LNCaP clone FGC (cell line): Measurements from ENCODE around the gene HPCAL1.

Source experiments
- DNase-seq: peaks from one replicate; pipeline ENCODE4 v3.0.0-alpha.2; 2011; ENCODE audit warnings: low read depth
- H3K4me3 ChIP-seq: 2 replicates; pipeline ENCODE4 v1.5.1; 2011; ENCODE audit warnings: mild to moderate bottlenecking, low read depth, low read length, control low read depth
- TF ChIP-seq, protein P1 (sequence below): IDR thresholded peaks from 2 replicates; pipeline ENCODE4 v1.5.1; 2012; ENCODE audit warnings: mild to moderate bottlenecking; ENCODE audit not compliant: control insufficient read depth, insufficient read depth; ENCODE audit errors: extremely low read depth

The HPCAL1 gene

DNA sequence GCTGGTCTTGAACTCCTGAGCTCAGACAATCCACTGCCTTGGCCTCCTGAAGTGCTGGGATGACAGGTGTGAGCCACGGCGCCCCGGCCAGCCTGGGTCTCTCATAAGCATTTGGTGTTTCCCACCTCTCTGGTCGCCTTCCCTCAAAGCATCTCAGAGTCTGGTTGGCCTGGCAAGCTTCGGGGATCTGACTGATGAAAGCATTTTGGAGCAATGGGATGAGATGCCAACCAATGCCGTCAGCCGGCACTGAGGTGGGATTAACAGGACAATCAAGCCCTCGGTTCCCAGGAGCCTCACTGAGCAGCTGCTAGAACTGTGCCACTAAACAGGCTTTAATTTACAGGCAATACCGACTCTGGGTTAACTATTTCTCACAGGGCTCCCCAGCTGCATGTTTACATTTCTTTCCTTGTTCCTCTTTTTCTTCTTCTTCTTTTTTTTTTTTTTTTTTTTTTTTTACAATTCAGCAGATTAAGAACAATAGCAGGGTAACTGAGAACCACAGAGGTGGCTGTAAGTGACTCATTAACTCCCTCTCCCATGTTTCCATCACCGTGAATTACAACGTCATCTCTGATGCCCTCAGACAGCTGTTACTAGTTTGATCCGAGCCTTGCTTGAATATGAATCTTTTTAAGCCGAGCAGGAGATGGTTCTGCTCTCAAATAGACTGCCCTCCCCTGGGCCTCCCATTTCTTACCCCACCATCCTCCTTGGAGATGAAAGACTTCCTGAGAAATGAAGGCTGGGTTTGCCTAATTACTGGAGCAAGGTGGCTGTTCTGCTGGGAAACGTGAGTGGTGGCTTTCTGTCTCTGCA lies 107.5 kb downstream of the HPCAL1 start:
- no peak overlapping the region for H3K4me3 ChIP-seq
- no peak for DNase-seq
- TF ChIP-seq, protein P1, sequence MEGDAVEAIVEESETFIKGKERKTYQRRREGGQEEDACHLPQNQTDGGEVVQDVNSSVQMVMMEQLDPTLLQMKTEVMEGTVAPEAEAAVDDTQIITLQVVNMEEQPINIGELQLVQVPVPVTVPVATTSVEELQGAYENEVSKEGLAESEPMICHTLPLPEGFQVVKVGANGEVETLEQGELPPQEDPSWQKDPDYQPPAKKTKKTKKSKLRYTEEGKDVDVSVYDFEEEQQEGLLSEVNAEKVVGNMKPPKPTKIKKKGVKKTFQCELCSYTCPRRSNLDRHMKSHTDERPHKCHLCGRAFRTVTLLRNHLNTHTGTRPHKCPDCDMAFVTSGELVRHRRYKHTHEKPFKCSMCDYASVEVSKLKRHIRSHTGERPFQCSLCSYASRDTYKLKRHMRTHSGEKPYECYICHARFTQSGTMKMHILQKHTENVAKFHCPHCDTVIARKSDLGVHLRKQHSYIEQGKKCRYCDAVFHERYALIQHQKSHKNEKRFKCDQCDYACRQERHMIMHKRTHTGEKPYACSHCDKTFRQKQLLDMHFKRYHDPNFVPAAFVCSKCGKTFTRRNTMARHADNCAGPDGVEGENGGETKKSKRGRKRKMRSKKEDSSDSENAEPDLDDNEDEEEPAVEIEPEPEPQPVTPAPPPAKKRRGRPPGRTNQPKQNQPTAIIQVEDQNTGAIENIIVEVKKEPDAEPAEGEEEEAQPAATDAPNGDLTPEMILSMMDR: no peak

DNA sequence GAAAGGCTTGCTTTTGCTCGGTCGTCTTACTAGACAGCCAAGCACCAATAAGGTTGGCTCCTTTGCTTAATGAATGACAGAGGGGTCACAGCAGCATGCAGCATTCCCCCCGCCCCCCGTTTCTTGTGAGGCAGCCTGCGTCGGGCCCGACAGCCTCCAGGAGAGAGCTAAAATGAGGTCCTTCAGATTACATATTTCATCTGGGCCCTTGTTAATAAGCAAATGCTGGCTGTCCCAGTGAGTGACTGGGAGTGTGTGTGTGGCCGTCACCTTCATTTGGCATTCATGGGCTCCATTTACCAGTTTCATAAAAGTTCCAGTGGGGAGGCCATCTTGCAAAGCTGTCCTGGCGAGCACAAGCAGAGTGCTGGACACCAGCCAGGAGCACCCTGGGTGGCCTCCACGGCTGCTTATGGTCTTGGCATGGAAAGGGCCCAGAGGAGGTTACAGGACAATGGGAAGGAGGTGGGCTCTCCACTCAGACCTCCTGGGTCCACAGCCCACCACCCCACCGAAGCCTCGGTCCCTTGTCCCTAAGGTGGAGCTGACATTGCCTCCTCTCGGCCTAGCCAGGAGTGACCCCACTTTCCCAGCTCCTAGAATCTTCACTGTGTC lies 108.2 kb downstream of the HPCAL1 start:
- no peak for DNase-seq
- TF ChIP-seq, protein P1: no peak
- H3K4me3 ChIP-seq: no peak overlapping the region

DNA sequence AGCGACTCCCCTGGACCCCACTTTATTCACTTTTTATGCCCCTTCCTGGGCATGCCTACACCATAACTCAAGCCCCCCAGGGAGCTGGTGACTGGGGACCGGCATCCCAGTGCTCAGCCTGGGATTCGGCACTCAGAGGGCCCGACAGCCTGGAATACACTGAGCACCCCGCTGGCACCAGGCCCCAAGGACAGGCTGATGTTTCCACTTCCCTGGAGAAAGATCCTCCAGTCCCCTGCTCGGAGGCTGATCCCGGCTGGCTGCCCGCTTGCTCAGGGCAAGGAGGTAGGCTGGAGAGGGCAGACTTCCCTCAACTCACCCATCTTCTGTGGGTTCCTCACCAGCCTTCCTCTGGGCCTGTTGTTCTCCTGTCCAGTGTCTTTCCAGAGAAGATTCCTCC lies 108.9 kb downstream of the HPCAL1 start:
- TF ChIP-seq, protein P1: no peak
- no peak overlapping the region for H3K4me3 ChIP-seq
- DNase-seq: no peak

DNA sequence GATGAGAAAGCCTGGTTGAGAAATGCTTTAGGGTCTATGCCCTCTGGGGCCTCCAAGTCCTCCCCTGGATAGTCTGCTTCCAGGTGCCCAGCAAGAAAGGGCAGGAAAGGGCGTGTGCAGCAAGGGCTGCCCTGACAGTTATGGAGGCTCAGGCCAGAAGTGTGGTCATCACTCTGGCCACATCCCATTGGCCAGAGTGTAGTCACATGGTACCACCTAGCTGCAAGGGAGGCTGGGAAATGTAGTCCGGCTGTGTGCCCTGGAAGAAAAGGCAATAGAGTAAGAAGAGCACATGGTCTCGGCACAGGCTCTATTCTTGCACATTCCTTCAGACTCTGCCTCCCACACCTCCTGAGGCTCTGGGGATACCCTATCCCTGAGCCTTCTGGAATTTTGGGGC lies 109.7 kb downstream of the HPCAL1 start:
- TF ChIP-seq, protein P1: no peak
- DNase-seq: no peak
- no peak overlapping the region for H3K4me3 ChIP-seq

DNA sequence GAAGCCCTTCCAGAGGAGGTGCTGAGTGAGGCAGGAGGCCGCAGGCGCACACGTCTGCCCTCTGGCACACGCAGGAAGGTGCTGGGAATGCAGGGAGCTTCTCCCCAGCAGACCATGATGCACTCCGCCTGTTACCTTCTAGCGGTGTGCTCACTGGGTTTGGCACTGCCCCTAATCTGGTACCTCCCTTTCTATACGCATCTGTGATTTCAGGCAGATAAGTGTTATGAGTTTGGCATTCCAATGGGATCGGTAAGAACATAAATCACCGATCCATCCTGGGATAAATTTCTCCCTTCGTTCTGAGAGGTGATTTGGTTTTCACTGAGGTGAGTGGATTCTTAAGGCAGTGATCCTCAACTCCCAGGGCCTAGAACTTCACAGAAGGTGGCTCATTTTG lies 110.8 kb downstream of the HPCAL1 start:
- no peak overlapping the region for H3K4me3 ChIP-seq
- no peak for DNase-seq
- TF ChIP-seq, protein P1: no peak

DNA sequence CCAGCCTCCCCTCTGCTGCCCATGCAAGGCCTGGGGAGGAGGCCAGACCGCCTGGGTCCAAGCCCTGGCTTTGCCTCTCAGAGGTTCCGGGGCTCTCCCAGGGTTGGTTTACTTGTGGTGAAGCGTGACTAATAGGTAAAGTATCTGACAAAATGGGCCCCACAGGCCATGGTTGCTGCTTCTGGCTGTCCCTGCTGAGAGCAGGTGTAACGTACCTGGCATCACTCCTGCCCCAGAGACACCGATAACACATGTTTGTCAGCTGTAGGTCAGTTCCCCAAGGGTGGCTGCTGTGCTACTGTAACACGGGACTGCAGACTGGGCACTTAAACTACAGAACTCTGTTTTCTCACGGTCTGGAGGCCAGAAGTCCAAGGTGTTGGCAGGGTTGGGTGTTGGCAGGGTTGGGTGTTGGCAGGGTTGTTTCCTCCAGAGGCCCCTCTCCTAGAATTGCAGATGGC lies 111.3 kb downstream of the HPCAL1 start:
- TF ChIP-seq, protein P1: no peak
- DNase-seq: no peak
- no peak overlapping the region for H3K4me3 ChIP-seq
